Trophoblast cell (in vitro differentiated cells and primary cell): Measurements from ENCODE around the gene INPP5D.

ENCODE experiments used
- DNase-seq, 2 donors: peaks; one replicate each; pipeline ENCODE4 v3.0.0-alpha.2; 2016
- H2AFZ ChIP-seq: 2 replicates; pipeline ENCODE4 v1.6.1; 2013; ENCODE audit warnings: low read length, moderate library complexity, mild to moderate bottlenecking; ENCODE audit not compliant: insufficient read depth, poor library complexity
- H2AK5ac ChIP-seq: 2 replicates; pipeline ENCODE4 v1.6.1; 2013; ENCODE audit warnings: mild to moderate bottlenecking, low read length
- H2BK120ac ChIP-seq: 2 replicates; pipeline ENCODE4 v1.6.1; 2013; ENCODE audit warnings: low read length, mild to moderate bottlenecking, moderate library complexity; ENCODE audit not compliant: insufficient read depth, poor library complexity
- H2BK12ac ChIP-seq: 2 replicates; pipeline ENCODE4 v1.6.1; 2013; ENCODE audit warnings: mild to moderate bottlenecking, low read length, moderate library complexity
- H2BK5ac ChIP-seq: 2 replicates; pipeline ENCODE4 v1.6.1; 2013; ENCODE audit warnings: low read length, low read depth, moderate library complexity, mild to moderate bottlenecking; ENCODE audit not compliant: poor library complexity
- H3K14ac ChIP-seq: 2 replicates; pipeline ENCODE4 v1.6.1; 2013; ENCODE audit warnings: mild to moderate bottlenecking, low read length
- H3K18ac ChIP-seq: 2 replicates; pipeline ENCODE4 v1.6.1; 2013; ENCODE audit warnings: mild to moderate bottlenecking, low read length
- H3K23ac ChIP-seq: 2 replicates; pipeline ENCODE4 v1.6.1; 2013; ENCODE audit warnings: low read length
- H3K27ac ChIP-seq: 2 replicates; pipeline ENCODE4 v1.5.1; 2013; ENCODE audit warnings: low read depth, mild to moderate bottlenecking, inconsistent platforms, low read length, moderate library complexity
- H3K27me3 ChIP-seq: 2 replicates; pipeline ENCODE4 v1.6.1; 2013; ENCODE audit warnings: inconsistent platforms, mild to moderate bottlenecking, low read length, moderate library complexity; ENCODE audit not compliant: insufficient read depth
- H3K36me3 ChIP-seq, 2 experiments: 1 replicate in 1 of 2; 2 replicates in 1 of 2; pipeline ENCODE4 v1.6.1; 2013; ENCODE audit warnings: low read length in 2 of 2, mild to moderate bottlenecking in 2 of 2, moderate library complexity in 1 of 2; ENCODE audit not compliant: insufficient read depth in 2 of 2, control insufficient read depth in 1 of 2
- H3K4ac ChIP-seq: 2 replicates; pipeline ENCODE4 v1.6.1; 2013; ENCODE audit warnings: low read depth, mild to moderate bottlenecking, low read length, moderate library complexity
- H3K4me1 ChIP-seq, 2 experiments: 1 replicate in 1 of 2; 2 replicates in 1 of 2; pipeline ENCODE4 v1.6.1; 2013; ENCODE audit warnings: low read length in 2 of 2, mild to moderate bottlenecking in 2 of 2, moderate library complexity in 1 of 2; ENCODE audit not compliant: insufficient read depth in 2 of 2, control insufficient read depth in 1 of 2
- H3K4me2 ChIP-seq: 2 replicates; pipeline ENCODE4 v1.6.1; 2013; ENCODE audit warnings: inconsistent platforms, mild to moderate bottlenecking, low read length, moderate library complexity
- H3K4me3 ChIP-seq: 2 replicates; pipeline ENCODE4 v1.5.1; 2013; ENCODE audit warnings: mild to moderate bottlenecking, low read depth, low read length, inconsistent platforms
- H3K79me1 ChIP-seq: one replicate; pipeline ENCODE4 v1.6.1; 2013; ENCODE audit warnings: low read length
- H3K79me2 ChIP-seq: 2 replicates; pipeline ENCODE4 v1.6.1; 2013; ENCODE audit warnings: low read length, mild to moderate bottlenecking; ENCODE audit not compliant: control insufficient read depth, insufficient read depth, poor library complexity
- H3K9ac ChIP-seq: 2 replicates; pipeline ENCODE4 v1.6.1; 2013; ENCODE audit warnings: mild to moderate bottlenecking, low read length
- H3K9me3 ChIP-seq: 2 replicates; pipeline ENCODE4 v1.6.1; 2013; ENCODE audit warnings: low read depth, mild to moderate bottlenecking, control low read depth, inconsistent platforms, low read length; ENCODE audit not compliant: insufficient read depth
- H4K12ac ChIP-seq: 2 replicates; pipeline ENCODE4 v1.6.1; 2013; ENCODE audit warnings: low read depth, mild to moderate bottlenecking, low read length, moderate library complexity
- H4K8ac ChIP-seq: 2 replicates; pipeline ENCODE4 v1.6.1; 2013; ENCODE audit warnings: low read depth, mild to moderate bottlenecking, low read length, moderate library complexity
- H4K91ac ChIP-seq: one replicate; pipeline ENCODE4 v1.6.1; 2013; ENCODE audit warnings: low read depth, mild to moderate bottlenecking, low read length, moderate library complexity
- WGBS: extraction: QIAGEN DNeasy Blood & Tissue Kit; methylation state at CpG from one replicate; pipeline ENCODE4 v1.1.7; 2013; ENCODE audit warnings: missing lambda C conversion rate; ENCODE audit not compliant: insufficient read length, insufficient coverage; ENCODE audit errors: extremely low coverage; 5-methylcytosine and 5-hydroxymethylcytosine counted together

INPP5D gene

DNA sequence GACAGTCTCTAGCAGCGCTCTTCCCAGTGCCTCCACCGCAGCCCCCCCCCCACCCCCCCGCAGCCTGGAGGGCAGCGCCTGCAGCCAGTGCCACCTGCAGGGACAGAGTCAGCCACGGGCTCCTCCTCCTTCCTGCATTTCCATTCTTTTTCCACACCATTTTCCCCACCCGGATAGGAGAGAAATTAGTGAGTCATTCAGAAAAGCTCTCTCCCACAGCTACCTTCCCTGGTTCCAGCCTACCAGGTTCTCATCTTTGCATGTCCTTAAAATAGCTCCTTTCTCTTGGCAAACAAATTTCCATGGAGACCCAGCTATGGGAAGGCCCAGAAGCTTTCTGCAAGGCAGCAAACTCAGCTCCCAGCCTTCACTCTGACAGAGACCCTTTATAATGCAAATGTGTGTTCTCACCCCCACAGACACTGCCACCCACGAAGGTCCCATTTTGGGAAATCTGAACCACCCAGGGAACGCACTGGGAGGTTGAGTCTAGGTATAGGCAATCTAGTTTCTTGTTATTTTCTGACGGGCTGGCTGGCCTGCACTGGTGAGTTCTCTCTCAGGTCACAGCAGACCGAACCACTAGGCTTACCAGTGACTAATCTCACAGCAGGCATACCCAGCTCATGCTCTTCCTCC, 149.5 kb downstream of the INPP5D start:
- no peak overlapping the region for H4K91ac ChIP-seq
- H3K79me1 ChIP-seq = no peaks in the 10 kb centered on the region
- no peak overlapping the region for H4K8ac ChIP-seq
- H3K18ac ChIP-seq = no peak overlapping the region
- H3K9me3 ChIP-seq = peaks cover under 1% of the 10 kb centered on the region
- no peak overlapping the region for H4K12ac ChIP-seq
- peaks cover 10% of the 10 kb centered on the region in 2 experiments for H3K4me1 ChIP-seq
- no CpG with 5 or more reads among the region's 10 CpGs for WGBS
- H3K9ac ChIP-seq = no peak overlapping the region
- H2AK5ac ChIP-seq = no peak overlapping the region
- H2BK120ac ChIP-seq = no peak overlapping the region
- H2AFZ ChIP-seq = no peak overlapping the region
- H3K36me3 ChIP-seq = peaks cover 0 to 1% of the 10 kb centered on the region in 2 experiments
- no peak overlapping the region for H3K27ac ChIP-seq
- no peak overlapping the region for H3K4me3 ChIP-seq
- no peak overlapping the region for H3K23ac ChIP-seq
- H3K4me2 ChIP-seq = no peak overlapping the region
- H3K4ac ChIP-seq = no peak overlapping the region
- H2BK12ac ChIP-seq = no peak overlapping the region
- no peaks in the 10 kb centered on the region for H3K27me3 ChIP-seq
- peak; percentile 15 to 63 for DNase-seq
- H3K79me2 ChIP-seq = no peaks in the 10 kb centered on the region
- H2BK5ac ChIP-seq = no peak overlapping the region
- no peak overlapping the region for H3K14ac ChIP-seq

DNA sequence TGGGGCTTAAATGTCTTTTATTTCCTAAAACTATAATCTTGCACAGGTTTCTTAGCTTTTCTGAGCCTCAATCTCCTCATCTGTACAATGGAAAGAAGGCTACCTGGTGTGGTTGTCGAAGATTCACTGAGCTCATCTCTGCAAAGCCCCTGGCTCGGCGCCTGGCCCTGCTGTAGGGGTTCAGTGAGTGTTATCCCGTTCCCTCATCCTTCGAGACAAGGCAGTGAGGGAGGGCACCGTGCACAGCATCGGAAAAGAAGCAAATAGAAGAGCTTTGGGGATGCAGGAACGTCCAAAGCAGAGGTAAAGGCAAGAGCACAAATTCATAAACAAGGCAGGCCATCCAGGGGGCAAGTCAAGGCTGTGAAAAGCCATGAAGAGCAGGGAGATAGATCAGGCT, 150.1 kb downstream of the INPP5D start:
- H4K8ac ChIP-seq = no peak overlapping the region
- H3K27me3 ChIP-seq = no peaks in the 10 kb centered on the region
- no peak overlapping the region for H2BK12ac ChIP-seq
- no peaks in the 10 kb centered on the region for H3K79me1 ChIP-seq
- peaks cover 10% of the 10 kb centered on the region in 2 experiments for H3K4me1 ChIP-seq
- no peaks in the 10 kb centered on the region for H3K79me2 ChIP-seq
- H2AFZ ChIP-seq = no peak overlapping the region
- H3K9me3 ChIP-seq = no peaks in the 10 kb centered on the region
- no peak overlapping the region for H4K91ac ChIP-seq
- H2AK5ac ChIP-seq = no peak overlapping the region
- no peak overlapping the region for H2BK5ac ChIP-seq
- no peak overlapping the region for H3K4me3 ChIP-seq
- no peak for DNase-seq
- no peak overlapping the region for H2BK120ac ChIP-seq
- no peak overlapping the region for H3K4ac ChIP-seq
- H4K12ac ChIP-seq = no peak overlapping the region
- H3K27ac ChIP-seq = no peak overlapping the region
- H3K9ac ChIP-seq = no peak overlapping the region
- WGBS = no CpG with 5 or more reads among the region's 8 CpGs
- no peaks in the 10 kb centered on the region for H3K36me3 ChIP-seq
- H3K18ac ChIP-seq = no peak overlapping the region
- H3K14ac ChIP-seq = no peak overlapping the region
- no peak overlapping the region for H3K23ac ChIP-seq
- H3K4me2 ChIP-seq = no peak overlapping the region

DNA sequence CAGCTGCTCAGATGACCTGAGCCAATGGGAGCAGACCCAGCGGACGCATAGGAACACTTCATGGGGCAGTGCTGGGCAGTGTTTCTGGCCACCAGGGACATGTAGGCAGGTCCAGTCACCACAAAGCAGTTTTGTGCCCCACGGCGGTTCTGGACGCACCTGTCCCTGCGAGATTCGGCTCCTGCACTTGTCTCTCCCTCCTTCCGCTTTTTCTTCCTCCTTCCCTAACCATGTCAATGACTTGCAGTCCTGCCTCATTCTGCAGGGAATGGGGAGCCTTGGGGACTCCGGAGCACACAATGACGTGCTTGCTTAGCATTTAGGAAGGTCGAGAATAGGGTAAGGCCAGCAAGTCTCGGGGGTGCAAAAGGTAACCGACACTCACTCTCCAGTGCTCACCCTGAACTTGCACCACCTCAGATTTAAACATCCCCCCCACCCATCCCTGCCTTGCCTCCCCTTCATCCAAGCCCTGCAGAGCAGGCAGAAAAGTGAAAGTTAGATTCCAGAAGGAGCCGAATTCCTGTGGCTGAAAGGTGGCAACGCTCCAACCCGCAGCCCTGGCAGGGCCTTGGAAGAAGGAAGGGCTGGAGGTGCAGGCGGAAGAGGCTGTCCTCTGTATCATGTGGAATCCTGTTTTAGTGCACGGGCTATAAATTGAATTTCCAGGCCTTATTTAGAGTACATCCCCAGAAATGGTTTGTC, 150.9 kb downstream of the INPP5D start:
- Histone ChIP-seq H3K23ac (no peak overlapping the region), H3K79me1 (no peaks in the 10 kb centered on the region), H2BK120ac (no peak overlapping the region), H3K79me2 (no peaks in the 10 kb centered on the region), H3K9ac (no peak overlapping the region), H3K4me1 (peaks cover 10% of the 10 kb centered on the region in 2 experiments), H3K4me3 (peak overlapping the region; percentile 27), H4K91ac (no peak overlapping the region), H4K8ac (no peak overlapping the region), H3K9me3 (no peaks in the 10 kb centered on the region), H3K18ac (no peak overlapping the region), H2BK5ac (no peak overlapping the region), H3K4ac (no peak overlapping the region), H4K12ac (no peak overlapping the region), H3K27ac (no peak overlapping the region), H3K27me3 (no peaks in the 10 kb centered on the region), H3K4me2 (no peak overlapping the region), H3K14ac (no peak overlapping the region), H3K36me3 (no peaks in the 10 kb centered on the region), H2AFZ (no peak overlapping the region), H2AK5ac (no peak overlapping the region), H2BK12ac (no peak overlapping the region)
- peak in 1 of 2 donors; percentile 12 for DNase-seq
- no CpG with 5 or more reads among the region's 18 CpGs for WGBS

DNA sequence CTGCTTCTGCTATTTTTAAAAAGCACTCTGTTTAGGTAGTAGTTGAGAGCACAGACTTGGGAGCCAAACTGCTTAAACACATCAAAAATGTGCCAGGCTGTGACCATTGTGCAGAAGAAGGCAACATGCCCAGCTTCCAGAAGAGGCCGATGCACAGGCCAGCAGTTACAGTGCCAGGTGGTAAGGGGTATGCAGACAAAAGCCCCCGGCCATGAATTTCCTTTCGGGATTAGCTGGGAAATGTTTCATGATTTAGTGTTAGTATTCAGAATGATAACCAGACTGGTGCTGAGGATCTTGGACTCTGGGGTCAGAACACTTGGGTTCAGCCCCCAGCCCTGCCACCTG, 151.4 kb downstream of the INPP5D start:
- DNase-seq = no peak
- Histone ChIP-seq H3K79me2 (no peaks in the 10 kb centered on the region), H3K27ac (no peak overlapping the region), H3K4me1 (peaks cover 10% of the 10 kb centered on the region in 2 experiments), H2BK5ac (no peak overlapping the region), H2BK120ac (no peak overlapping the region), H3K4me2 (no peak overlapping the region), H4K91ac (no peak overlapping the region), H3K18ac (no peak overlapping the region), H4K8ac (no peak overlapping the region), H3K4ac (no peak overlapping the region), H3K9ac (no peak overlapping the region), H2AFZ (no peak overlapping the region), H3K27me3 (no peaks in the 10 kb centered on the region), H3K9me3 (no peaks in the 10 kb centered on the region), H3K23ac (no peak overlapping the region), H3K36me3 (no peaks in the 10 kb centered on the region), H3K79me1 (no peaks in the 10 kb centered on the region), H3K4me3 (no peak overlapping the region), H4K12ac (no peak overlapping the region), H2AK5ac (no peak overlapping the region), H2BK12ac (no peak overlapping the region), H3K14ac (no peak overlapping the region)
- WGBS = no CpG with 5 or more reads among the region's 3 CpGs
